HepG2 (cell line): ENCODE measurements around the gene SEMA4A. TPM values are rescaled to one million over a fixed set of nuclear protein-coding genes. Genes with fewer than 3 reads are reported as not detected.

ENCODE experiments used
- ARNT ChIP-seq: fragments of 450-650 bp; IDR thresholded peaks from 2 replicates; pipeline ENCODE4 v1.6.1; 2017
- BCL6 ChIP-seq: IDR thresholded peaks from 2 replicates; pipeline ENCODE4 v1.6.1; 2016; ENCODE audit warnings: missing genetic modification reagents, missing compliant biosample characterization
- BRD4 ChIP-seq: sonication (generic); formaldehyde crosslinking; IDR thresholded peaks from 2 replicates; pipeline ENCODE4 v1.4.0; 2020; ENCODE audit warnings: missing genetic modification reagents
- CBX1 ChIP-seq: IDR thresholded peaks from one replicate; pipeline ENCODE4 v1.6.1; 2016; ENCODE audit warnings: antibody characterized with exemption, low read depth
- DRAP1 ChIP-seq: IDR thresholded peaks from 2 replicates; pipeline ENCODE4 v1.6.1; 2016; ENCODE audit warnings: missing genetic modification reagents, missing compliant biosample characterization
- ERF ChIP-seq: IDR thresholded peaks from 2 replicates; pipeline ENCODE4 v1.6.1; 2018; ENCODE audit warnings: missing biosample characterization, missing genetic modification reagents
- FOXA3 ChIP-seq: IDR thresholded peaks from 2 replicates; pipeline ENCODE4 v1.6.1; 2016; ENCODE audit warnings: missing genetic modification reagents, missing compliant biosample characterization
- FOXP1 ChIP-seq, 2 experiments: fragments of 450-650 bp in 1 of 2; IDR thresholded peaks; 2 replicates each; pipeline ENCODE4 v1.6.1; 2017 to 2018; ENCODE audit warnings: antibody characterized with exemption in 1 of 2
- HNF4A ChIP-seq: sonication (generic); formaldehyde crosslinking; IDR thresholded peaks from 2 replicates; pipeline ENCODE4 v1.4.0; 2020; ENCODE audit warnings: missing genetic modification reagents
- MAFG ChIP-seq: sonication (generic); formaldehyde crosslinking; IDR thresholded peaks from 2 replicates; pipeline ENCODE4 v1.5.1; 2020; ENCODE audit warnings: mild to moderate bottlenecking, missing genetic modification reagents
- NCOA2 ChIP-seq: sonication (generic); formaldehyde crosslinking; IDR thresholded peaks from 2 replicates; pipeline ENCODE4 v1.8.0; 2022; ENCODE audit warnings: inconsistent platforms
- PHF21A ChIP-seq: sonication (generic); formaldehyde crosslinking; IDR thresholded peaks from 2 replicates; pipeline ENCODE4 v1.5.0; 2020; ENCODE audit warnings: mild to moderate bottlenecking, missing genetic modification reagents
- REL ChIP-seq: sonication (generic); formaldehyde crosslinking; conservative IDR thresholded peaks from 2 replicates; pipeline ENCODE4 v1.8.0; 2022; ENCODE audit warnings: mild to moderate bottlenecking, missing genetic modification reagents, moderate library complexity
- ZFP36L1 ChIP-seq: sonication (generic); formaldehyde crosslinking; IDR thresholded peaks from 2 replicates; pipeline ENCODE4 v1.8.0; 2022; ENCODE audit warnings: mild to moderate bottlenecking, missing genetic modification reagents, moderate library complexity
- ZFP37 ChIP-seq: sonication (generic); formaldehyde crosslinking; IDR thresholded peaks from 2 replicates; pipeline ENCODE4 v1.4.0; 2020; ENCODE audit warnings: missing genetic modification reagents, borderline replicate concordance
- ZNF24 ChIP-seq: fragments of 450-650 bp; IDR thresholded peaks from 2 replicates; pipeline ENCODE4 v1.6.1; 2017; ENCODE audit warnings: antibody characterized with exemption, mild to moderate bottlenecking
- ZNF276 ChIP-seq: sonication (generic); formaldehyde crosslinking; IDR thresholded peaks from 2 replicates; pipeline ENCODE4 v1.4.0; 2020; ENCODE audit warnings: mild to moderate bottlenecking, low read depth, missing genetic modification reagents
- ZNF335 ChIP-seq: sonication (generic); formaldehyde crosslinking; IDR thresholded peaks from 2 replicates; pipeline ENCODE4 v1.4.0; 2020; ENCODE audit warnings: missing genetic modification reagents
- ZNF792 ChIP-seq: IDR thresholded peaks from 2 replicates; pipeline ENCODE4 v1.6.1; 2016
- polyA plus RNA-seq, 8 experiments: library from polyadenylated mRNA; depleted of rRNA in 3 of 8; stranded (reverse) in 7 of 8; unstranded in 1 of 8; fragments of >200 nt; fragmentation: Illumina TruSeq in 4 of 8; extraction: Trizol in 4 of 8; gene quantifications; 2 replicates each; pipeline versions ENCODE4 v1.2.1 to v1.2.3, GENCODE V29; 2011 to 2016; ENCODE audit warnings: low read depth in 4 of 8, missing spikeins in 1 of 8, mixed read lengths in 1 of 8; ENCODE audit not compliant: insufficient read depth in 1 of 8
- total RNA-seq, 5 experiments: library from RNA; depleted of rRNA; stranded (reverse); fragments of >200 nt; fragmentation: Illumina TruSeq; extraction: Trizol; gene quantifications; 2 replicates each; pipeline ENCODE4 v1.2.3, GENCODE V29; 2016; ENCODE audit warnings: low read depth in 1 of 5
- TF ChIP-seq, protein P1 (sequence below): sonication (generic); formaldehyde crosslinking; IDR thresholded peaks from 2 replicates; pipeline ENCODE4 v1.4.0; 2020; ENCODE audit warnings: low read depth, missing genetic modification reagents
- TF ChIP-seq, protein P2 (sequence below): sonication (generic); formaldehyde crosslinking; IDR thresholded peaks from 2 replicates; pipeline ENCODE4 v1.4.0; 2020; ENCODE audit warnings: mild to moderate bottlenecking, missing genetic modification reagents, borderline replicate concordance
- TF ChIP-seq, protein P3 (sequence below): sonication (generic); formaldehyde crosslinking; IDR thresholded peaks from 2 replicates; pipeline ENCODE4 v1.8.0; 2022; ENCODE audit warnings: mild to moderate bottlenecking, missing genetic modification reagents, borderline replicate concordance

Gene SEMA4A
- total and polyA plus RNA-seq, 2 of the 13 experiments (the other 11 are each of a cell fraction or from before 2014, with no cell fraction given) = 0.09 to 0.20 TPM

- peak; percentile 37; the same call in 1 of the 2 replicates for TF ChIP-seq BCL6 (CRISPR knock-in tag)
- TF ChIP-seq HNF4A = peak; percentile 54
- TF ChIP-seq MAFG (CRISPR knock-in tag) = no peak
- TF ChIP-seq DRAP1 (CRISPR knock-in tag) = no peak
- TF ChIP-seq REL (CRISPR knock-in tag) = no peak
- no peak for TF ChIP-seq CBX1
- TF ChIP-seq ZNF276 (CRISPR knock-in tag) = no peak
- TF ChIP-seq ZNF335 (CRISPR knock-in tag) = no peak
- TF ChIP-seq, protein P1, sequence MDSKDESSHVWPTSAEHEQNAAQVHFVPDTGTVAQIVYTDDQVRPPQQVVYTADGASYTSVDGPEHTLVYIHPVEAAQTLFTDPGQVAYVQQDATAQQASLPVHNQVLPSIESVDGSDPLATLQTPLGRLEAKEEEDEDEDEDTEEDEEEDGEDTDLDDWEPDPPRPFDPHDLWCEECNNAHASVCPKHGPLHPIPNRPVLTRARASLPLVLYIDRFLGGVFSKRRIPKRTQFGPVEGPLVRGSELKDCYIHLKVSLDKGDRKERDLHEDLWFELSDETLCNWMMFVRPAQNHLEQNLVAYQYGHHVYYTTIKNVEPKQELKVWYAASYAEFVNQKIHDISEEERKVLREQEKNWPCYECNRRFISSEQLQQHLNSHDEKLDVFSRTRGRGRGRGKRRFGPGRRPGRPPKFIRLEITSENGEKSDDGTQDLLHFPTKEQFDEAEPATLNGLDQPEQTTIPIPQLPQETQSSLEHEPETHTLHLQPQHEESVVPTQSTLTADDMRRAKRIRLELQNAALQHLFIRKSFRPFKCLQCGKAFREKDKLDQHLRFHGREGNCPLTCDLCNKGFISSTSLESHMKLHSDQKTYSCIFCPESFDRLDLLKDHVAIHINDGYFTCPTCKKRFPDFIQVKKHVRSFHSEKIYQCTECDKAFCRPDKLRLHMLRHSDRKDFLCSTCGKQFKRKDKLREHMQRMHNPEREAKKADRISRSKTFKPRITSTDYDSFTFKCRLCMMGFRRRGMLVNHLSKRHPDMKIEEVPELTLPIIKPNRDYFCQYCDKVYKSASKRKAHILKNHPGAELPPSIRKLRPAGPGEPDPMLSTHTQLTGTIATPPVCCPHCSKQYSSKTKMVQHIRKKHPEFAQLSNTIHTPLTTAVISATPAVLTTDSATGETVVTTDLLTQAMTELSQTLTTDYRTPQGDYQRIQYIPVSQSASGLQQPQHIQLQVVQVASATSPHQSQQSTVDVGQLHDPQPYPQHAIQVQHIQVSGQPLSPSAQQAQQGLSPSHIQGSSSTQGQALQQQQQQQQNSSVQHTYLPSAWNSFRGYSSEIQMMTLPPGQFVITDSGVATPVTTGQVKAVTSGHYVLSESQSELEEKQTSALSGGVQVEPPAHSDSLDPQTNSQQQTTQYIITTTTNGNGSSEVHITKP (CRISPR knock-in tag) = no peak
- no peak for TF ChIP-seq ZFP37 (CRISPR knock-in tag)
- no peak for TF ChIP-seq ZFP36L1
- no peak for TF ChIP-seq ERF (CRISPR knock-in tag)
- TF ChIP-seq, protein P2, sequence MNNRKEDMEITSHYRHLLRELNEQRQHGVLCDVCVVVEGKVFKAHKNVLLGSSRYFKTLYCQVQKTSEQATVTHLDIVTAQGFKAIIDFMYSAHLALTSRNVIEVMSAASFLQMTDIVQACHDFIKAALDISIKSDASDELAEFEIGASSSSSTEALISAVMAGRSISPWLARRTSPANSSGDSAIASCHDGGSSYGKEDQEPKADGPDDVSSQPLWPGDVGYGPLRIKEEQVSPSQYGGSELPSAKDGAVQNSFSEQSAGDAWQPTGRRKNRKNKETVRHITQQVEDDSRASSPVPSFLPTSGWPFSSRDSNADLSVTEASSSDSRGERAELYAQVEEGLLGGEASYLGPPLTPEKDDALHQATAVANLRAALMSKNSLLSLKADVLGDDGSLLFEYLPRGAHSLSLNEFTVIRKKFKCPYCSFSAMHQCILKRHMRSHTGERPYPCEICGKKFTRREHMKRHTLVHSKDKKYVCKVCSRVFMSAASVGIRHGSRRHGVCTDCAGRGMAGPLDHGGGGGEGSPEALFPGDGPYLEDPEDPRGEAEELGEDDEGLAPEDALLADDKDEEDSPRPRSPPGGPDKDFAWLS (CRISPR knock-in tag) = no peak
- TF ChIP-seq ARNT = no peak
- peak; percentile 36; the same call in 1 of the 2 replicates for TF ChIP-seq NCOA2 (CRISPR knock-in tag)
- TF ChIP-seq FOXP1 (IDR thresholded peaks at IDR 0.05) = peak; percentile 60; the same call in 1 of the 2 replicates
- TF ChIP-seq FOXP1 (CRISPR knock-in tag; IDR thresholded peaks at IDR 0.05) = peak; percentile 65
- no peak for TF ChIP-seq PHF21A (CRISPR knock-in tag)
- peak; percentile 29; the same call in 1 of the 2 replicates for TF ChIP-seq FOXA3 (CRISPR knock-in tag)
- TF ChIP-seq ZNF792 = no peak
- TF ChIP-seq BRD4 = no peak
- TF ChIP-seq, protein P3, sequence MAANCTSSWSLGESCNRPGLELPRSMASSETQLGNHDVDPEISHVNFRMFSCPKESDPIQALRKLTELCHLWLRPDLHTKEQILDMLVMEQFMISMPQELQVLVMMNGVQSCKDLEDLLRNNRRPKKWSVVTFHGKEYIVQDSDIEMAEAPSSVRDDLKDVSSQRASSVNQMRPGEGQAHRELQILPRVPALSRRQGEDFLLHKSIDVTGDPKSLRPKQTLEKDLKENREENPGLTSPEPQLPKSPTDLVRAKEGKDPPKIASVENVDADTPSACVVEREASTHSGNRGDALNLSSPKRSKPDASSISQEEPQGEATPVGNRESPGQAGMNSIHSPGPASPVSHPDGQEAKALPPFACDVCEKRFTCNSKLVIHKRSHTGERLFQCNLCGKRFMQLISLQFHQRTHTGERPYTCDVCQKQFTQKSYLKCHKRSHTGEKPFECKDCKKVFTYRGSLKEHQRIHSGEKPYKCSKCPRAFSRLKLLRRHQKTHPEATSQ (CRISPR knock-in tag) = no peak
- TF ChIP-seq ZNF24 = peak; percentile 70; the same call in 1 of the 2 replicates
Measured at GRCh38 chr1:156191292-156191964, 38.0 kb downstream of the SEMA4A start (continued).
